NCI-H1105 treated with DMSO at 0.1 percent for 48 hours (cell line): Measurements from ENCODE around the gene DHRS12.
"Not testable (repeated sequence)": the region's sequence is repeated elsewhere in the genome, so short reads cannot be mapped to it uniquely, and the experiment has no call there.

ENCODE experiments used
- DNase-seq: peaks from one replicate; lab custom pipeline; 2025; lab: John Stamatoyannopoulos, UW

DHRS12 gene

GRCh38 chr13:51827254-51827653, 23.3 kb upstream of the DHRS12 start:
- no peak for DNase-seq

GRCh38 chr13:51826606-51827005, 22.6 kb upstream of the DHRS12 start:
- no peak for DNase-seq

- no peak for DNase-seq
These were observed 21.8 kb upstream of the DHRS12 start for GRCh38 chr13:51825681-51826254.

GRCh38 chr13:51825165-51825592, 21.2 kb upstream of the DHRS12 start:
- no peak for DNase-seq

GRCh38 chr13:51824712-51825111, 20.7 kb upstream of the DHRS12 start:
- DNase-seq: not testable (repeated sequence)

GRCh38 chr13:51823863-51824262, 19.9 kb upstream of the DHRS12 start:
- DNase-seq: no peak

GRCh38 chr13:51823359-51823758, 19.4 kb upstream of the DHRS12 start:
- no peak for DNase-seq

- no peak for DNase-seq
These were observed 18.3 kb upstream of the DHRS12 start for GRCh38 chr13:51822106-51822815.

- no peak for DNase-seq
These were observed 17.6 kb upstream of the DHRS12 start for GRCh38 chr13:51821606-51822005.

- no peak for DNase-seq
These were observed 16.1 kb upstream of the DHRS12 start for GRCh38 chr13:51820016-51820597.

GRCh38 chr13:51819544-51819943, 15.6 kb upstream of the DHRS12 start:
- no peak for DNase-seq

GRCh38 chr13:51818781-51819511, 15.0 kb upstream of the DHRS12 start:
- DNase-seq: no peak

- DNase-seq: no peak
These were observed 14.3 kb upstream of the DHRS12 start for GRCh38 chr13:51818276-51818675.

GRCh38 chr13:51817717-51818116, 13.8 kb upstream of the DHRS12 start:
- DNase-seq: no peak

GRCh38 chr13:51816604-51817249, 12.8 kb upstream of the DHRS12 start:
- no peak for DNase-seq

- no peak for DNase-seq
These were observed 11.9 kb upstream of the DHRS12 start for GRCh38 chr13:51815848-51816247.

- peak; percentile 36 for DNase-seq
These were observed 11.1 kb upstream of the DHRS12 start for GRCh38 chr13:51814825-51815650.

- DNase-seq: no peak
These were observed 10.1 kb upstream of the DHRS12 start for GRCh38 chr13:51814071-51814470.

GRCh38 chr13:51811920-51812451, 8.0 kb upstream of the DHRS12 start:
- DNase-seq: no peak

GRCh38 chr13:51811046-51811445, 7.1 kb upstream of the DHRS12 start:
- DNase-seq: peak; percentile 73

- DNase-seq: no peak
These were observed 4.8 kb upstream of the DHRS12 start for GRCh38 chr13:51808811-51809210.
